Adipose tissue (tissue), 3 donors: ENCODE measurements around the gene CSMD2. TPM values are rescaled to one million over a fixed set of nuclear protein-coding genes. Genes with fewer than 3 reads are reported as not detected.

Experiments used
- H3K27ac ChIP-seq: one replicate; pipeline ENCODE4 v1.5.1; 2013; ENCODE audit warnings: low read depth, low read length
- WGBS, 3 donors: extraction: QIAGEN DNeasy Blood & Tissue Kit; methylation state at CpG; one replicate each; pipeline ENCODE4 v1.1.7; 2013; 5-methylcytosine and 5-hydroxymethylcytosine counted together
- polyA plus RNA-seq, 3 donors: library from polyadenylated mRNA; stranded (reverse); fragments of 200-250 nt; gene quantifications; one replicate each; pipeline ENCODE4 v1.2.3, GENCODE V29; 2013
- donor health status: healthy with polysubstance abuse.
- donor health status: Bipolar disorder and iron deficiency.
- donor health status: healthy.

Gene CSMD2
- polyA plus RNA-seq, 3 donors = under 0.01 to 0.21 (median 0.07) TPM

DNA sequence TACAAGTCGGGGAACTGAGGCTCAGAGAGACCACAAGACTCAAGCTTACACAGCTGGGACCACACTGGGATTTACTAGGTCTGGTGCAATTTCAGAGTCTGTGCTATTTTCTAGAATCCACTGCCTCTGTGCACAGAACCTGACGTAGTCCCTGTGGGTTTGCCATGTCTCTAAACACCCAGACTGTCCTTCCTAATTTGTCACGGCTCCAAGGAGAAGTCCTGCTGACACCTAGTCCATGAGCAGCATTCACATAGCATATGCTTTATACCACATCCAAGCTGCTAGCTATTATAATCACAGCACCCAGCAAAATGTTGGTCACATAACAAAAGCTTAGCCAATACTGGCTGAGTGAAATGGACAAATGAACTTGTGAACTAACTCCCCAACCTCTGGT lies 380.2 kb downstream of the CSMD2 start:
- WGBS, 3 donors = 75 to 82% (median 79%) methylated on average over 3 of the region's 3 CpGs
- H3K27ac ChIP-seq = no peak overlapping the region

DNA sequence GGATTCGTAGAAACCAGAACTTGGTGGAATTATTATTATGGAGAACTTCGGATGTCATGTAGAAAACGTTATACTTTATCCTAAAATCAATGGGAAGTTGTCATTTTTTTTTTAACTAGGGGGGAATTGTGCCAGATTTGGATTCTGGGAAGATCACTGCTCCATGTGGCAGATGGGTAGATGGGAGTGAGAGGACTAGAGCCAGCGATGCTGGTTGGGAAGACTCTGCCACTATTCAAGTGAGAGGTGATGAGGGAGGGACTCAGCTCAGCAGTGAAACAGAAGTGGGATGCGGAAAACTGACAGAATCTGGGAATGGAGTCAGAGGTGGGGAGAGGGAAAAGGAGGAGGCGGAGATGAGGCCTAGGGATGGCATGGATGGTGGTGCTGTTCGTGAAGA lies 382.3 kb downstream of the CSMD2 start:
- 78 to 86% (median 85%) methylated on average over 7 of the region's 7 CpGs for WGBS, 3 donors
- H3K27ac ChIP-seq = no peak overlapping the region

DNA sequence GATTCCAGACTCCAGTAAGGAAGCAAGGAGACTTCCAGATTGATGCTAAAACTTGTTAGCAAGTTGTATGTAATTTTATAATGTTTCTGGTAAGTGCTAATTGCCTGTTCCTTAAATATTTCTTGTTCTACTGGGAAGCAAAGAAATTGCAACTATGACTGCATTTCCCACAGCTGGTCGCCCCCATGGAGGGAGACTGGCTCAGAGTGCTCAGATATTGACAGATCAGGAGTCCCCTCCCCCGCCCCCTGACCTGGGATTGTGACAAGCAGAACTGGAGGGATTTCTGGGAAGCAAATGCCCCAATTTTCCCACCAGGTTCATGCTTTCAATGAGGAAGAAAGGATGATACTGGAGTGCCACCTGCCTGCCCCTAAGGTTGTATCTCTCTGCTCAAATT lies 383.4 kb downstream of the CSMD2 start:
- H3K27ac ChIP-seq = no peak overlapping the region
- 50 to 75% (median 64%) methylated on average over 2 of the region's 2 CpGs for WGBS, 3 donors

DNA sequence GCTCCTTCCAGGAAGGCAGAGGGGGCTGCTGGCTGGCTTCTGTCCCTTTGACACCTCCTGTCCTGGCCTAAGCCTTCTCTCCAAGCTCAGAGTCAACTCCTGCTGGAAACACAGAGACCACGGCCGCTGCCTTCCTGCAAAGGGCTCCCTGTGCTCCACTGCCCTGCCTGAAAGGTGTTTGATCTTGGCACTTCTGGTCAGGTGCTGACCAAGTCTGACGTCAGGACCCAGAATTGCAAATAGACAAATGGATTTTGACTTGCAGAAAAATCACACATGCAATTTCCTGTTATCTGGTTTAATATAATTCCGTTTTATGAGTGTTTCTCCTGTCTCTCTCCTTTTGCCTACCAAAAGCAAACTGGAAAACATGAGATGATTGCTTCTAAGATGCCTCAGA lies 387.7 kb downstream of the CSMD2 start:
- H3K27ac ChIP-seq = no peak overlapping the region
- 55 to 76% (median 72%) methylated on average over 4 of the region's 4 CpGs for WGBS, 3 donors

DNA sequence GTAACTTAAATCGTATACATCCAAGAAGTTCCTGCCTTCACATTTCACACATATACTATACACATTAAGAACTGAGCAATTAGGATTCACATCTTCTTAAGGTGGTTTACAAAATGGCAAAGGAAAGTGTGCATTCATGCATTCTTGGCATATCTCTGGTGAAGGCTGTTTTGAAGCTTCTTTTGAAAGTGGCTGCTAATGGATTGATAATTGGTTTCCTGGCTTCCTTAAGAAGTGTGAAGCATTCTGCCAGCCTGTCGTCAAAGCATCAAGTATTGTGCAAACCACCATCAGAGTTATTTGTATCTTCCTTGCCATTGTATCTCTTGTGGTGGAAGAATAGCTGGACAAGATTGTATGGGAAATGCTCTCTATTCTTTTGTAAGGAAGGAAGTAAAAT lies 396.2 kb downstream of the CSMD2 start:
- H3K27ac ChIP-seq = no peak overlapping the region
- 33 to 51% (median 40%) methylated on average over 2 of the region's 2 CpGs for WGBS, 3 donors

DNA sequence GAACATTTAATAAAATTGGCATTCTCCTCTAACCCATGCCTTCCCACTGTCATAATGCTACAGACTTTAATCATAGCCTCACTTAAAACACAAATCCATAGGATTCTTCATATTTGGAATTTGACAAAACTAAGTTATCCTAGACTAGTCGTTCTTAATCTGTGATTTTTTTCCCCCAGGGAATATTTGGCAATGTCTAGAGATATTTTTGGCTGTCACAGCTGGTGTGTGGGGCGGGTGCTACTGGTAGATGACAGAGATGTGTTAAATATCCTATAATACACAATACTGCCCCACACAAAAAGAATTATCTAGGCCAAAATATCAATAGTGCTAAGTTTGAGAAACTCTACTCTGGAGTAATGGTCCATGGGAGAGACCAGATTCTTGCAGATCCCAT lies 396.9 kb downstream of the CSMD2 start:
- 45 to 52% (median 50%) methylated on average over 2 of the region's 2 CpGs for WGBS, 3 donors
- H3K27ac ChIP-seq = no peak overlapping the region

DNA sequence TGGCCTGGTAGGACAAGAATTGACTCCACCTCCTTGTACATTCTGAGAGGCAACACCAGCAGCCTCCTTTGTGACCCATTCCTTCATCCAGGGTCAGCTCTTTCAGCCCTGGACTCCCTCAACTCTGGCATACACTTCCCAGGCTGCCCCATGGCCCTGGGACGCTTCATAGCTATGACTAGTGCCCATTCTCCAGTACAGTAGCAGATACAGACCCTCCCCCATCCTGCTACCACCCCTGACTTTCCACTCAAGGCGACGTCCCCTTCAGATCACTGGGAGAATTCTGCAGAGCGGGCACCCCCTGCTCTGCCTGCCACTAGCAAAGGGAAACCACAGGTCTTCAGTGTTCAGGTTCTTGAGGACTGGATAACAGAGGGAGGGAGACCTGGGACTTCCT lies 400.9 kb downstream of the CSMD2 start:
- 75 to 82% (median 78%) methylated on average over 4 of the region's 4 CpGs for WGBS, 3 donors
- no peak overlapping the region for H3K27ac ChIP-seq

DNA sequence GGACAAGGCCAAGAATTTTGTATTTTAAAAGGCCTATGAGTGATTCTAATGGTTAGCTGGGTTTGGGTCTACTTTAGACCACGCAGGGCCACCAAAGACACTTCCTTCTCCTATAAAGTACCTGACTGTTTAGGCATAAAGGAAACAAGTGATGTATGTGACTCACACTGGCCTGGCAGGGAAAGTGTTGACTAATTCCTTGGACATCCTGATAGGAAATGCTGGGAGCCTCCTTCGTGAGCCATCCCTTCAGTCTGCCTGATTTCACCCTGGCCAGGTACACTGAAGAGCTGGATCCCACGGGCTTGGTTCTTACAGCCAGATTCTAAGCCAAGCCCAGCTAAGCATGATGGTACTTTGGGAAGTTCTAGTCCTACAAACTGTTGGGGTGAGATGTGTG lies 401.6 kb downstream of the CSMD2 start:
- H3K27ac ChIP-seq = no peak overlapping the region
- 54 to 63% (median 62%) methylated on average over 3 of the region's 3 CpGs for WGBS, 3 donors

DNA sequence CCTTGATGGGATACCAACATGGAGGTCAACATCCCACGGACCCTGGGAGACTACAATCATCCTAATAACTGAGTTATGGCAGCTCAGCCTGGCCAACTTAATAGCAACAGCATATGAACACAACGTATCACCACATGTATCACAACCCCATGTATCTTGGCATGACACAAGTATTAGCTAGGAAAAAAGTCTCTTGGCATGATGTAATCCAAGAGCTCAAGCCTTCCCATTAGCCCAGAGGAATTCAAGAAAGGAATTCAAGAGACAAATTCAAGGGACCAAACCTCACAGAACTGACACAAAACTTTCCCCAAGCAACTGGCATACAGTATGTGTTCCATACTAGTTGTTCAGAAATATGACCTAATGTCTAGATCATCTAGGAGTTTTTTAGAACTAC lies 402.1 kb downstream of the CSMD2 start:
- 52 to 56% (median 52%) methylated on average over 2 of the region's 2 CpGs for WGBS, 3 donors

DNA sequence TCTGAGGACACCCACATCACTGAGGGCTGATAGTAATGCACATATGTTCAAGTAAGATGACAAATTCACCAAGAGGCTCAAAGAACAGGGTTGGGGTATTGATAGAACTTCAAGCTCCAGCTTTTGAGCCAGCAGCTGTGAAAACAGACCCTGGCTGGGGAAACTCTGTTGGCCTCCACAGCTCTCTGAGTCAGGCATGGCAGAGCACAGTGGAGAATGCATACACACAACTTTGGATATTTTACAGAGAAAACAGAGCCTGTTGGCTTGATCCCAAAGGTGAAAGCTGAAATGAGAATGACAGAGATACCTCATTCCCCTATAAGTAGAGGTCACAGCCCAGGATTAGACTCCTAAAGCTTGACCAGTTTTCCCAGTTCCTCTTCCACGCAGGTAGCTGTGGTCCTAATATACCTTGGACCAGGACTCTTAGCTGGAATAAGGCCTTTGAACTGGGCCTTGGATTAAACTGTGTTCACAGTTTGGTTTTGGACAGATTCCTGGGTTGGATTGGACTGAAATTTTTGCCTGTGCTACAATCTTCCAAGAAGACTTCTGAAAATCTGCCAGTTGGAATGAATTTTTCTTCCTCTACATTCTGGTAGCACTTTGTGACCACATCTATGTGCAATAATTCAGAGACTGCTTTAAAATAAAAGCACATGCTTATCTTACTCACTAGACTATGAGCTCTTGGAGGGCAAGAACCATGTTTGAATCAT lies 402.8 kb downstream of the CSMD2 start:
- no peak overlapping the region for H3K27ac ChIP-seq

More for the DNA sequence above, 402.1 kb downstream of the CSMD2 start:
- H3K27ac ChIP-seq = no peak overlapping the region

DNA sequence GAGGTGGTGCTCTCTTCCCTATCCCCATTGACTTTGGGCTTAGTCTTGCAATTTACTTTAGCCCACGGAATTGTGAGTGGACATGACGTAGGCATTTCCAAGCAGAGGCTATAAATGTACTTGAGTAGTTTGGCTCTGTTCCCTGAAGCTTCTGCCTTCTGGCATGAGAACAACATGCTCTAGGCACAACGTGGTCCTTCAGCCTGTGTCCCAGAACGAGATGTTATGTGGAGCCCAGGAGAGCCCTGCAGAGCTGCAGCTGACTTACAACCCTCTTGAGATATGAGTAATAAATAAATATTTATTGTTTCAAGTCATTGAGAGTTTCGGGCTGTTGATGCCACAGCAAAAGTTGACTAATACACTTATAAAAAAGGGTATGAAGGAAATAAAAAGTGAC lies 406.3 kb downstream of the CSMD2 start:
- 40 to 54% (median 49%) methylated on average over 5 of the region's 5 CpGs for WGBS, 3 donors
- no peak overlapping the region for H3K27ac ChIP-seq

More for the DNA sequence above, 402.8 kb downstream of the CSMD2 start:
- 50 to 72% (median 58%) methylated on average over 1 of the region's 1 CpG for WGBS, 3 donors

DNA sequence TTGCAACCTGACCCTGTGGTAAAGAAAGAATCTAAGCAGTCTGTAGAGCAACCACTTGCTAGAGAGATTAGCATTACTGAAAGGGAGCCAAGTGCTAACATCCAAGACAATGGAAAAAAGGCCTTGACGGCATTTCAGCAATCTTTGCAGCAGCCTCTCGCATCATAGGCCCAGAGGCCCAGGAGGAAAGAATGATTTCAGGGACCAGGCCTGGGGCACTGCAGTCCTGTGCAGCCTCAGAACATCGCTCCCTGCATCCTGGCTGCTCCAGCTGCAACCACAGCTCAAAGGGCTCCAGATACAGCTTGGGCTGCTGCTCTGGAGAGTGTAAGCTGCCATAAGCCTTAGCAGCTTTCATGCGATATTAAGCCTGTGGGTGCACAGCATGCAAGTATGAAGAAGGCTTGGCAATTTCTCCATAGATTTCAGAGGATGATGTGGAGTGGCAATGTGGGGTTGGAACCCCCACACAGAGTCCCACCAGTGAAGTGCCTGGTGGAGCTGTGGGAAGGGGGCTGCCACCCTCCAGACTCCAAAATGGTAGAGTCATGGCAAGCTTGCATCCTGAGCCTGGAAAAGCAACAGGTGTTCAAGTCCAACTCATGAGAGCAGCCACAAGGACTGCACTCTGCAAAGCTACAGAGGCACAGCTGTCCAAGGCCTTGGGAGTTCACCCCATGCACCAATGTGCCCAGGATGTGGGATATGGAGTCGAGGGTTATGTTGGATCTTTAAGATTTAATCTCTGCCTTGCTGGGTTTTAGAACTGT lies 411.8 kb downstream of the CSMD2 start:
- WGBS, 3 donors = 76 to 81% (median 76%) methylated on average over 5 of the region's 5 CpGs
- no peak overlapping the region for H3K27ac ChIP-seq

DNA sequence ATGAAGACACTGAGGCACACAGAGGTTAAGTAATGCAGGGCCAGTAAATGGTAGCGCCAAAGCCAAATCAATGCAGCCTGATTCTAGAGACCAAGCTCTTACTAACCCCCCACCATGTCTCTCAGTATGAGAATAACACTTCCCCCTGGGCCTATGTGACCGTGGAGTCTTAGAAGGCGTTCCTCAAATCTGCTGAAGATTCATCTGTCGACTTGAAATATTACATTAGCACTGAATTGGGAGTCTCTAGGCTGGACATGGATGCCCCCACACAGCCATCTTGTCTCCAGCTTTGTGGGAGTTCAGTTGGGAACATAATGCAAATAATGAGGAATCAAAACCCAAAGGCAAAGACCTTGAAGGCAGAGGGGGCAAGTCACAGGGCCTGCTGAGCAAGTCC lies 419.1 kb downstream of the CSMD2 start:
- WGBS, 3 donors = 78 to 90% (median 84%) methylated on average over 4 of the region's 4 CpGs
- H3K27ac ChIP-seq = no peak overlapping the region

DNA sequence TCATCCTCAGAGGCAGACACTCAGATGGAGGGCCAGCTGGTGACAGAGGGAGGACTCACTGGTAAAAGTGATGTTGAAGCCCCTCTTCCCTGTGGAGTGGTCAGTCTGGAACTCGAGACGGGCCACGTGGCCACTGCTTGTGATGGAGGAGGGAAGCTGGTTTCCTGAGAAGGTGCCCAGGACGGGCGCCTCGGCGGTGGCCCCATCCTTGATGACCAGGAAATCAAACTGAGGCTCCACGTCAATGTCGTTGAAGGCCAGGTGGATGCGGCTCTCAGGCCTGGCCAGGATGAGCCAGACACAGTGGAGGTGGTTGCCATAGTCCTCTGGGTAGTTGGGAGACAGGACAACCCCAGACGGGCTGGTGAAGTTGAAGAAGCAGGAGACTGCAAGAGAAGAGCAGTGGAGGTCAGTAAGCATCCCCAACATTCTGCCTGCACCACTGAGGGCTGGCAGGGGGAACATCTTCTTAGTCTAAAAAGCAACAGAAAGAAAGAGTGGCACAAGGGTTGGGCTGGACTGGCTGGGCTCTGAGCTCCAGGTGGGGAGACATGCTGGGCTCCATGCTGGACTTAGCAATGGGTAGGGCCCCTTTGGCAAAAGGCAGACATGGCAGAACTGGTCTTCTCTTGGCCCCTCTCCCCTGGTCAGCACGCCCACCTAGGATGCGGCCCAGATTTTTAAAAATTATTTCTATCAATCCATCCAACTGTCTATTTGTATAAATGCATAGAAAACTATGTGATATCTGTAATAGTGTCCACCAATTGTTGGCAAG lies 421.6 kb downstream of the CSMD2 start:
- WGBS, 3 donors = 79 to 92% (median 88%) methylated on average over 13 of the region's 13 CpGs
- H3K27ac ChIP-seq = no peak overlapping the region

DNA sequence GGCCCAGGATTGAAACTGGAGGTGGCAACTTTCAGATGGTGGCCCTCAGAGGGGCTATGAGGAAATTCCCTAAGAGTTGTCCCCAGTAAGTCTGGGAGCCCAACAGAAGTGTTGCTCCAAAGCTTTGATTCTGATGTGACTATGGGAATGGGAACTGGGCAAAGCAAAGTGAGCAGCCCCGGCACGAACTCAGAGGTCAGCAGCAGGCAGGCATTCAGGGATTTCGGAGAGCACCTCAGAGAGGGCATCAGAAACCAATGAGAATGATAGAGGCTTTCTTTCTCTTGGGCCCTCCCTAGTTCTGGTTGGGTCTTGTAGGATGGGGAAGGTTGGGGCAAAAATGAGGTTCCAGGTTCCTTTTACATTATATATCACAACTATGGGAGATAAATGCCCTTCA lies 422.4 kb downstream of the CSMD2 start:
- WGBS, 3 donors = 84 to 92% (median 86%) methylated on average over 3 of the region's 3 CpGs

DNA sequence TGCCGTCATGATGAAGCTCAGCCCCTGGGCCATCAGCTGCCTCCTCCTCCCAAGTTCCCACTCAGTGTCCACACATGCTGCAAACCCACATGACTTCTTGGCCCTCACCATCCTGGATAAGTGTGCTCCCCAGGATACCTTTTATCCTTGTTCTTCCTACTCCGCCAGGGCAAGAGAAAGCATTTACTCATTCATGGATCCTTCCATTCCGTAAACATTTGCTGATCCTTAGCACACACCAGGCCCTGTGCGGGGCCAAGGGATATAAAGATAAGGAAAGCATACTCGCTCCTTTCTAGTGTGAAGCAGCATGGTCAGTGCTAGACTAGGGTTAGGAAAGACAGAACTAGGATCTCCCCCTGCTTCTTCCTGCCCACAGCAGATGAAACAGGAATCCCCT lies 423.3 kb downstream of the CSMD2 start:
- WGBS, 3 donors = 47 to 88% (median 85%) methylated on average over 5 of the region's 5 CpGs

More for the DNA sequence above, 422.4 kb downstream of the CSMD2 start:
- H3K27ac ChIP-seq = no peak overlapping the region

DNA sequence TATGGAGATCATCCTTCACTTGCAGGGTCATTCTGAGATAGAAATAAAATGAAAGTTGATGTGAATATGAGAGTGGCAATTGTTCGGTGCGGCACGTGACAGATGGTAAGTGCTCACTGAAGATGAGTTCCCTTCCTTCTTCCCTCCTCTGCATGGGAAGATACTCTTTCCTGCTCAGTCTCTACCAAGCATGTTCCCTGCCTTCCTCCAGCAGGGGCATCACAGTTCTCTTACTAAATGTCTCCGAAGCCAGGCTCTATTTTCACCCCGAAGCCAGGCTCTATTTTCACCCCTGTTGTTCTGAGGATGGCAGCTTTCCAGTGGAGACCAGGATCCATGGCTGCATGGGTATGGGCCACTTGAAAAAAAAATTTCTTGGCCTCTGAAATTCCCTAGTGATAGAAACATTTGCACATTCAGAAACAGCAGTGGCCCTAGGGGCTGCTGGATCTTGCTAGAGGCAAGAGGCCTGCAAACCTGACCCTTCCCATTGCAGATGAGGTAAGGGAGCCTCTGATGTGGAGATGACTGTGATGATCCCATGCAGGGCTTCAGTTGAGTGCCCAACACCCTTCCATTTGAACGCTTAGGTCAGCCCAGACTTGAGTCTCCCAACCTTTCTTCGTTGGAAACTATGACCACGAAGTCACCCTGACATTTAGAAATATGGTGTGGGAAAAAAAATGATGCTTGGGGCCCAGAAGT lies 424.8 kb downstream of the CSMD2 start:
- WGBS, 3 donors = 74 to 75% (median 75%) methylated on average over 8 of the region's 8 CpGs

More for the DNA sequence above, 423.3 kb downstream of the CSMD2 start:
- no peak overlapping the region for H3K27ac ChIP-seq

DNA sequence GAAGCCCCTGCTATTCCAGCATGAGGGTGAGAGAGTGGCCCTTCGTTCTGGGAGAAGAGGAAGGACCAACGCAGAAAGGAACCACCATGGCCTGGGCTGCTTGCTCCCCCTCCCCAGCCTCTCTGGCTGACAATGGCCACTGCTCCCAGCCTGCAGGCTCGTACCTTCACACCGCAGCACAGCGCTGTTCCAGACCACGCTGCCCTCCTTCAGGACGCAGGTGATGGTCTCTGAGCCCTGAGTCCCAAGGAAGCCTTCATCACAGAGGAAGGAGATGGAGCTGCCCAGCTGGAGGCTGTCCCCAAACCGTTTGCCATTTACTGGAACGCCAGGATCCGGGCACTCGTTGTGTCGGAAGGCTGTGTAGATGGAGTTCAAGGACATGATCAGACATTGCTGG lies 426.1 kb downstream of the CSMD2 start:
- 78 to 86% (median 86%) methylated on average over 12 of the region's 12 CpGs for WGBS, 3 donors
- H3K27ac ChIP-seq = no peak overlapping the region

More for the DNA sequence above, 424.8 kb downstream of the CSMD2 start:
- H3K27ac ChIP-seq = no peak overlapping the region
